Measurements from ENCODE around the gene RAI14.

Gene RAI14

DNA sequence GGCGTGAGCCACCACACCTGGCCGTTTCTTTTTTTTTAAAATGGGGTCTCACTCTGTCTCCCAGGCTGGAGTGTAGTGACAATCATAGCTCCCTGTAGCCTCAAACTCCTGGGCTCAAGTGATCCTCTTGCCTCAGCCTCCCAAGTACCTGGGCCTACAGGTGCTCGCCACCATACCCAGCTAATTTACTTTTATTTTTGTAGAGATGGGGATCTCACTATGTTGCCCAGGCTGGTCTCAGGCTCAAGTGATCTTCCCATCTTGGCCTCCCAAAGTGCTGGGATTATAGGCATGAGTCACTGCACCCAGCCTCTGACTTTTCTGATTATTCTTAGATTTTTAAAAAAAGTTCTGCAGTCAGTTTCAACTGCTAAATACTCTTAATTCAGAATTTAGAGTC lies 21.3 kb downstream of the RAI14 start:
- DNase-seq = no peak
- Mint-ChIP-seq H3K4me1 (no peaks in the 10 kb centered on the region), H3K27me3 (peaks cover 4% of the 10 kb centered on the region), H3K27ac (no peak overlapping the region), H3K36me3 (no peaks in the 10 kb centered on the region), H3K9me3 (no peaks in the 10 kb centered on the region), H3K4me3 (no peak overlapping the region)
- CTCF ChIA-PET = no interaction called here

- no peak overlapping the region for H3K4me3 Mint-ChIP-seq
- peaks cover 4% of the 10 kb centered on the region for H3K27me3 Mint-ChIP-seq
- CTCF ChIA-PET = no interaction called here
- DNase-seq = no peak
- no peaks in the 10 kb centered on the region for H3K9me3 Mint-ChIP-seq
- H3K36me3 Mint-ChIP-seq = no peaks in the 10 kb centered on the region
- no peaks in the 10 kb centered on the region for H3K4me1 Mint-ChIP-seq
- H3K27ac Mint-ChIP-seq = no peak overlapping the region
Observed at GRCh38 chr5:34680896-34681295, 24.8 kb downstream of the RAI14 start.

GRCh38 chr5:34682926-34683623 lies 26.9 kb downstream of the RAI14 start:
- DNase-seq = no peak
- Mint-ChIP-seq H3K4me1 (no peaks in the 10 kb centered on the region), H3K4me3 (no peak overlapping the region), H3K27me3 (peaks cover 4% of the 10 kb centered on the region), H3K9me3 (no peaks in the 10 kb centered on the region), H3K36me3 (no peaks in the 10 kb centered on the region), H3K27ac (no peak overlapping the region)
- CTCF ChIA-PET = no interaction called here

DNA sequence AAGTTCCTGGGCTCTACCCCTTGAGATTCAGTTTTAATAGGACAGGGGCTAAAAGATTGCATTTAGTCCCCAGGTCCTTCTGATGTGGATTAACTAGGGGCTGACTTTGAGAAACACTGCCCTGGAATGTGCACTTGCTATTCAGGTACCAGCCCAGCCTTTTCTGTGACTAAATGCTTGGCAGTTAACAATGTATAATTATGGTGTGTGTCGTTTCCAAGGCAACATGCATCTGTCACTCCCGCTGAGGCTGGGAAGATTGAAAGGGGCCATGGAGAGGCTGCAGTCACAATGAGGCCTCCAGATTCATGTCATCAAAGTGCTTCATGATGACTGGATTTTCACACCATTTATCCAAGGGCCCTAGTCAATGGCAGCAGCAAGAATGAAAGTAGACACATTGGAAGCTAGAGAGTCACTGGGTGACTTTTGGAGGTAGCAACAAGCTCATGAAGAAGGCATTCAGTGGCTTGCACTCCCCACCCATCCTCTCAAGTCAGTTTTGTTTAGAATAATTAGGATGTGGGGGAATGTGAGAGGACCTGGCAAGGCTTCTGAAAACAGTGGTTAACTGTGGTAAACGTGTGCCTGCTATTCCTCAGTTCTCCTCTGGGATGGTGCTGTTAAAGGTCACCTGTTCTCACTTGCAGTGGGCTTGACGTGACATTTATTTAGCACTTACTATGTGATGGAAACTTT lies 28.3 kb downstream of the RAI14 start:
- Mint-ChIP-seq H3K27me3 (peaks cover 2% of the 10 kb centered on the region), H3K27ac (no peak overlapping the region), H3K9me3 (no peaks in the 10 kb centered on the region), H3K4me3 (no peak overlapping the region), H3K36me3 (no peaks in the 10 kb centered on the region), H3K4me1 (no peaks in the 10 kb centered on the region)
- no peak for DNase-seq
- CTCF ChIA-PET = no interaction called here

DNA sequence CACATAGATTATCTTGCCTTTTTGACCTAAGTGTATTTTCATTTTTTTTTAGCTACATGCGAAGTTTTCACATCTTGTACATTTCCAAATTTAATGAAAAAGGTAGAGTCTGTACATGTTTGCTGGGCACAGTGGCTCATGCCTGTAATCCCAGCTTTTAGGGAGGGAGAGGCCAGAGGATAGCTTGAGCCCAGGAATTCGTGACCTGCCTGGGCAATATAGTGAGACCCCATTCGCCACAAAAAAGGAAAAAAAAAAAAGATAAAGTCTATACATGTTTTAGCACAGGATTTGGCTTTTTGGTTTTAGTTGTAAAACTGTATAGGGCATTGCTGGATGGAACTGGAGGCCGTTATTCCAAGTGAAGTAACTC lies 28.8 kb downstream of the RAI14 start:
- no peak overlapping the region for H3K27ac Mint-ChIP-seq
- H3K27me3 Mint-ChIP-seq = no peaks in the 10 kb centered on the region

DNA sequence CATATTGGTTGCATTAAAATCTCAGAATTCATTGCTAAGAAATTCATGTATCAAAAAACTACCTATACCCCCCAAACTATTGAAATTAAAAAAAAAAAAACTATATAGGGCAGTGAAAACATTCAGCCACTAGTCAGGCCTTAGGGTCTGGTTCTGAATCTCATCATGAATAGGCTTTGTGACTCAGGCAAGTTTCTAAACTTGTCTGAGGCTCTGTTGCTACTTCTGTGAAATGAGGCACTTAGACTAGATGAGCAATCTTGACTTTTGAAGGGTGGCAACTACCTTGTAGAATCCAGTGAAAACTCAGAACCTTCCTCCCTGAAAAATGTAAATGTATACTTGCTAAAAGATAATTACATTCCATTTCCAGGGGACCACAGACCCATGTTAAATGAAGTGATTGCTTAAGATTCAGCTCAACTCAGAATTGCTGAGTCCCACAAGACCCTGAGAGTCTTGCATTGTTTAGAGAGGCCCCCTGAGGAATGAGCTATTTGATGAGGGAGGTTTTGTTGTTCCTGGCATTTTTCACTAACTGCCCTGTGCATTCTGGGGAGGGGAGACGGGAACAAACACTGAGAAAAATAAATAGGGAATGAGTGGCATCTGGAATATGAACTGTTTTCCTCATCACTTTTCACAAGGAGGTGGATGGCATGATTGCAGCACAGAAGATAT lies 29.5 kb downstream of the RAI14 start:
- no peaks in the 10 kb centered on the region for H3K36me3 Mint-ChIP-seq
- H3K4me1 Mint-ChIP-seq = no peaks in the 10 kb centered on the region
- H3K27ac Mint-ChIP-seq = no peak overlapping the region
- H3K27me3 Mint-ChIP-seq = no peaks in the 10 kb centered on the region
- no peak overlapping the region for H3K4me3 Mint-ChIP-seq
- H3K9me3 Mint-ChIP-seq = no peaks in the 10 kb centered on the region
- CTCF ChIA-PET = interaction anchor here (0.7 kb wide), 1 partner anchor 62 kb away, joined by 3 read pairs; no protein-coding TSS in a partner anchor
- no peak for DNase-seq

More for the DNA sequence above, 28.8 kb downstream of the RAI14 start:
- no peaks in the 10 kb centered on the region for H3K9me3 Mint-ChIP-seq
- no peaks in the 10 kb centered on the region for H3K4me1 Mint-ChIP-seq
- CTCF ChIA-PET = interaction anchor here (0.7 kb wide), 1 partner anchor 62 kb away, joined by 3 read pairs; no protein-coding TSS in a partner anchor
- no peak for DNase-seq
- H3K36me3 Mint-ChIP-seq = no peaks in the 10 kb centered on the region
- no peak overlapping the region for H3K4me3 Mint-ChIP-seq

DNA sequence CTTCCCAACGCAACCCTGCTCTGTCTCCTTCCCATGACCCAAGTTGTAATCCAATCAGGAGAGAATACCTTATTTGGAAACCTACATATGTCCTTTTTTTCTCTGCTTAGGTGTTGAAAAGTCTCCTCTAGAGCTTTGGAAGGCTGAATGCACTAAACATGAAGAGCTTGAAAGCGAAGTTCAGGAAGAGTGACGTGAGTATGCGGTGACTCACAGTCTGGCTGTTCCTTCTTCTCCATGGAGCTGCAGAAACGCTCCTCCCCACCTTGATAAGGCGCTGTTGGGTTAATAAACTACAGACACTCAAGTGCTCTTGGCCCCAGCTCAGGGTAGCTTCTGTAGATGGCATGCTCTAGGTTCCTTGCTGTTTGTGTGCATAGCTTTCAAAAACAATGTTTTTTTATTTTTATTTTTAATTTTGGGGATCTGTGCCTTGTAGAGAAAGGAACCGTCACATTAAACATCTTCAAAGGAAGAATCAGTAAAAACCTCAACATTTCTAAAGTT lies 30.7 kb downstream of the RAI14 start:
- Mint-ChIP-seq H3K27ac (no peak overlapping the region), H3K36me3 (no peaks in the 10 kb centered on the region), H3K9me3 (no peaks in the 10 kb centered on the region), H3K4me1 (no peaks in the 10 kb centered on the region), H3K4me3 (no peak overlapping the region), H3K27me3 (no peaks in the 10 kb centered on the region)
- DNase-seq = no peak
- CTCF ChIA-PET = interaction anchor here (1.3 kb wide), 1 partner anchor 32 kb away, joined by 3 read pairs; no protein-coding TSS in a partner anchor

DNA sequence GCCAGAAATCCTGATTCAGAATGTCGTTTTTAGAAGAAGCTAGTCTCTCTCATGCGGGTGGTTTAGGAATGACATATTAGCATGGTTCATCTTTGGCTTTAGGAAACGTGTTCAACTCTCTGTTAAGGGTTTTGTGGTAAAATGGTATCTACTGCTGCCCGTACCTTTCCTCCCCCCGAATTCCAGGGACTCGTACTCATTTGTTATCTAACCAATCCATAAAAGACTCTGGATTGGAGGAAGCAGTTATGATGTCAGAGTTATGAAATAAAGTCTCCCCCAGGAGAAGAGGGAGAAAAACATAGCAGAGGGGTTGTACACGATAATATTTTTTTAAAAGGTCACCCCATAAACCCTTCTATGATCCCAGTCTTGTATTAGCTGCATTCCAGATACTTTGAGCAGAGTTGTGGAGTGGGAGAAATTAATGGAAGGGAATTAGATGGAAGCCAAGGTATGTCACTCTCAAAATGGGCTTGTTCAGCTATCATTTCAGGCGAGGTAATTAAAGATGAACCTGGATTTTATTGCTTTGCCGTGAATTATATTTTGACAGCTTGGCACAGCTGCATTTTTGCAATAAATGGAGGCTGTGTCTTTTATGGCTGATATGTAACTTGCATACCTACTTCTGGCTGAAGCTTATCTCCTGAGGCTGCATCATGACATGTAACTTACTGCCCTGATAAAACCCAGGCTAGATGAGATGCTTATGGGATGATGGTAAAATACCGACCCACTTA lies 31.3 kb downstream of the RAI14 start:
- Mint-ChIP-seq H3K9me3 (no peaks in the 10 kb centered on the region), H3K36me3 (no peaks in the 10 kb centered on the region), H3K27ac (no peak overlapping the region), H3K4me3 (no peak overlapping the region), H3K27me3 (no peaks in the 10 kb centered on the region), H3K4me1 (no peaks in the 10 kb centered on the region)
- CTCF ChIA-PET = interaction anchor here (0.6 to 1.3 kb wide), 2 partner anchors 32 to 212 kb away, joined by 3 to 4 read pairs; no protein-coding TSS in a partner anchor
- DNase-seq = no peak

GRCh38 chr5:34688015-34688810 lies 32.1 kb downstream of the RAI14 start:
- Mint-ChIP-seq H3K27ac (no peak overlapping the region), H3K4me3 (no peak overlapping the region), H3K36me3 (no peaks in the 10 kb centered on the region), H3K9me3 (no peaks in the 10 kb centered on the region), H3K4me1 (no peaks in the 10 kb centered on the region), H3K27me3 (no peaks in the 10 kb centered on the region)
- CTCF ChIA-PET = interaction anchor here (0.6 kb wide), 1 partner anchor 213 kb away, joined by 4 read pairs; no protein-coding TSS in a partner anchor
- no peak for DNase-seq

DNA sequence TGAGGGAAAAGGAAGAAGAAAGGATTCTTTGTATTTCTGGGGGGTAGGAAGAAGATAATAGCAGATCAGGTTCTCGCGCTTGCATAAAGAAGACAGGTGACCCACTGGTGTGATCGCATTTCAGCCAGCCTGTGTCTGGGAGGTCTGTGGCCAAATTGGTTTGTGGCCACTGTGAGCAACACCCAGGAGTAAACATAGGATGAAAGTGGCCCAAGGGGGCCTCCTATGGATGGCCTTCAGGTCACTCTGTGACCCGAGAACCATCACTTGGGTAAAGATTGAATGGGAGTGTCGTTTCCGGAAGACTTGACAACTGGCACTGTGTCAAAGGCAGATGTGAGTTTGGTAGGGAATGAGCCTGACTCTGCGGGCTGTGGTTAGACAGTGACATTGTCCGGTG lies 34.2 kb downstream of the RAI14 start:
- no peaks in the 10 kb centered on the region for H3K27me3 Mint-ChIP-seq
- H3K4me1 Mint-ChIP-seq = no peaks in the 10 kb centered on the region
- CTCF ChIA-PET = no interaction called here
- no peak overlapping the region for H3K27ac Mint-ChIP-seq
- no peak overlapping the region for H3K4me3 Mint-ChIP-seq
- DNase-seq = no peak
- H3K36me3 Mint-ChIP-seq = no peaks in the 10 kb centered on the region
- no peaks in the 10 kb centered on the region for H3K9me3 Mint-ChIP-seq

DNA sequence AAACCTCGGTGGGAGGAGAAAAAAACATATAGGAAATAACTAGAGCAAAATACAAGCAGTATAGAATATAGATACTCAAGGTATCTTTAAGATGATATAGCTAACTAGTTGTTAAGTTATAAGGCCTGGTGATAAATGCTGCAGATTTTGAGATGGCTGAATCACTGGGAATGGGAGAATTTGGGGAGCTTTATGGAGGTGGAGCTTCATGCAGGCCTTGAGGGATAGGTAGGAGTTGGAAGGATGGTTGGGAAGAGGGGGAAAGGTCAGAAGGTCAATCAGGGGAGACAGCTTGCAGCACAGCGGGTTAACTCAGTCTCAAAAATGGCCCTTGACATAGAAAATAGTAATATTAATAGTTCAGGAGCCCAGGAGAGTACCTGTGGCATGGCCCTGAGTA lies 34.8 kb downstream of the RAI14 start:
- Mint-ChIP-seq H3K4me1 (peaks cover 3% of the 10 kb centered on the region), H3K4me3 (no peak overlapping the region), H3K27me3 (no peaks in the 10 kb centered on the region), H3K27ac (no peak overlapping the region), H3K9me3 (no peaks in the 10 kb centered on the region), H3K36me3 (no peaks in the 10 kb centered on the region)
- CTCF ChIA-PET = no interaction called here
- DNase-seq = no peak

DNA sequence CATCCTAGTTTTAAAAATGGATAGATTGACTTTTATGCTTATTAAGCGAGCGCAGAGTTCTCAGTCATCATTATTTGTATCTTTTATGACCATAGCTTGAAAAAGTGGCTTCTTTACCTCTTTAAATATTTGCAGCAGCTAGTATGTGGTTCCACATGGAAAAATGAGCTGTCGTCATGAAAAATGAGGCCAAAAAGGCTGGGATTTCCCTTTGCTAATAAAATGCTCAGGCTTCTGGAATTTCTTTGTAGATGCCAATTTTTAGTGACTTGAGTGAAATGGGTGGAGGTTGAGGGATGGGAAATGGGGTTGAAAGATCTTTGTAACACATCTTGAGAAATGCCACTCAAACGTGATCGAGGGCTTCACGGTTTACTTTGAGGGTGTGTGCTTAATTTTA lies 35.2 kb downstream of the RAI14 start:
- Mint-ChIP-seq H3K4me3 (no peak overlapping the region), H3K36me3 (no peaks in the 10 kb centered on the region), H3K9me3 (no peaks in the 10 kb centered on the region), H3K27me3 (no peaks in the 10 kb centered on the region), H3K4me1 (peaks cover 3% of the 10 kb centered on the region), H3K27ac (no peak overlapping the region)
- DNase-seq = no peak
- CTCF ChIA-PET = no interaction called here

DNA sequence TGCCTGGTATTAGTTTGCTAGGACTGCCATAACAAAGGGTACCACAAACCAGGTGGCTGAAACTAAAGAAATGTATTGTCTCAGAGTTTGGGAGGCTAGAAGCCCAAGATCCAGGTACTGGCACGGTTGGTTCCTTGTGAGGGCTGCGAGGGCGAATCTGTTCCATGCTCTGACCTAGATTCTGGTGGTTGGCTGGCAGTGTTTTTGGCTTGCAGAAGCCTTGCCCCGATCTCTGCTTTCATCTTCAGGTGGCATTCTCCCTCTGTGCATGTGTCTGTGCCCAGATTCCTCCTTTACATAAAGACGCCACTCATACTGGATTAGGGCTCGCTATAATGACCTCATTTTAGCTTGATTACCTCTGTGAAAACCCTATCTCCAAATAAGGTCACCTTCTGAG lies 36.7 kb downstream of the RAI14 start:
- CTCF ChIA-PET = no interaction called here
- no peak for DNase-seq
- H3K27ac Mint-ChIP-seq = no peak overlapping the region
- peaks cover 3% of the 10 kb centered on the region for H3K4me1 Mint-ChIP-seq
- no peaks in the 10 kb centered on the region for H3K9me3 Mint-ChIP-seq
- no peaks in the 10 kb centered on the region for H3K27me3 Mint-ChIP-seq
- no peaks in the 10 kb centered on the region for H3K36me3 Mint-ChIP-seq
- no peak overlapping the region for H3K4me3 Mint-ChIP-seq
